GM21737 (cell line): Measurements from ENCODE around the gene ANO7.
A peak's percentile ranks its signal among the peaks of the same experiment; 100 is the strongest.

ENCODE experiments used
- ATAC-seq: cut with Tn5 transposase; IDR thresholded peaks from one replicate; pipeline ENCODE4 v1.9.1; 2021; ENCODE audit warnings: mild to moderate bottlenecking, moderate library complexity; ENCODE audit not compliant: unreplicated experiment

ANO7 gene, protein sequence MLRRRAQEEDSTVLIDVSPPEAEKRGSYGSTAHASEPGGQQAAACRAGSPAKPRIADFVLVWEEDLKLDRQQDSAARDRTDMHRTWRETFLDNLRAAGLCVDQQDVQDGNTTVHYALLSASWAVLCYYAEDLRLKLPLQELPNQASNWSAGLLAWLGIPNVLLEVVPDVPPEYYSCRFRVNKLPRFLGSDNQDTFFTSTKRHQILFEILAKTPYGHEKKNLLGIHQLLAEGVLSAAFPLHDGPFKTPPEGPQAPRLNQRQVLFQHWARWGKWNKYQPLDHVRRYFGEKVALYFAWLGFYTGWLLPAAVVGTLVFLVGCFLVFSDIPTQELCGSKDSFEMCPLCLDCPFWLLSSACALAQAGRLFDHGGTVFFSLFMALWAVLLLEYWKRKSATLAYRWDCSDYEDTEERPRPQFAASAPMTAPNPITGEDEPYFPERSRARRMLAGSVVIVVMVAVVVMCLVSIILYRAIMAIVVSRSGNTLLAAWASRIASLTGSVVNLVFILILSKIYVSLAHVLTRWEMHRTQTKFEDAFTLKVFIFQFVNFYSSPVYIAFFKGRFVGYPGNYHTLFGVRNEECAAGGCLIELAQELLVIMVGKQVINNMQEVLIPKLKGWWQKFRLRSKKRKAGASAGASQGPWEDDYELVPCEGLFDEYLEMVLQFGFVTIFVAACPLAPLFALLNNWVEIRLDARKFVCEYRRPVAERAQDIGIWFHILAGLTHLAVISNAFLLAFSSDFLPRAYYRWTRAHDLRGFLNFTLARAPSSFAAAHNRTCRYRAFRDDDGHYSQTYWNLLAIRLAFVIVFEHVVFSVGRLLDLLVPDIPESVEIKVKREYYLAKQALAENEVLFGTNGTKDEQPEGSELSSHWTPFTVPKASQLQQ

DNA sequence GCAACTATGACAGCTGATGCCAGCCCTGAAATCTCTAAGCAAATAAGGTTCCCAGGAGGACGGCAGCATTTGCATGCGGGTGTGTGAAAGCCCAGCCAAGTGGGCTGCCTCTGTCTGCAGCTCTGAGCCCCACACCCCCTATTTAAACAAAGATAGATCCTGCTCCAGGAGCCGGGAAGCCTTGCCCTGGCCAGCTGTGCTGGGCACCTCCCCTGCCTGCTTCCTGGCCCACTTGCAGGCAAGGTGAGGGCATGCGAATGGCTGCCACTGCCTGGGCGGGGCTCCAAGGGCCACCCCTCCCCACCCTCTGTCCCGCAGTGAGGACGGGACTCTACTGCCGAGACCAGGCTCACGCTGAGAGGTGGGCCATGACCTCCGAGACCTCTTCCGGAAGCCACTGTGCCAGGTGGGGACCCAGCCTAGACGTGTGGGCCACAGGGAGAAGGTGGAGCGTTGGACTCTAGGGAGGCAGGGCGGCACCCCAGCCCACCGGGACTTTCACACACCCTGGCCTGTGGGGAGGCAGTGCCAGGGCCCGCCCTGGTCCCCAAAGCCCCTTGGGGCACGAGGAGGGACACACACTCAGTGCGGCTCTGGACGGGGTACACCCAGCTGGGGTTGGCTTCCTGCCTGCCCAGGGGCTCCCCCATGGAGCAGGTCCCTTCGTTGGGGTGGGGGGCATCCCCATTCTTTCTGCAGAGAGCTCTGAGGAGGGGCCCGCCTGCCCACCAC is at the start of gene ANO7:
Gene ANO7, plus strand, starts transcription at position 317 of the 732 bp plus-strand sequence. CDS start 1,387 bp downstream, outside the sequence.
- no peak for ATAC-seq

DNA sequence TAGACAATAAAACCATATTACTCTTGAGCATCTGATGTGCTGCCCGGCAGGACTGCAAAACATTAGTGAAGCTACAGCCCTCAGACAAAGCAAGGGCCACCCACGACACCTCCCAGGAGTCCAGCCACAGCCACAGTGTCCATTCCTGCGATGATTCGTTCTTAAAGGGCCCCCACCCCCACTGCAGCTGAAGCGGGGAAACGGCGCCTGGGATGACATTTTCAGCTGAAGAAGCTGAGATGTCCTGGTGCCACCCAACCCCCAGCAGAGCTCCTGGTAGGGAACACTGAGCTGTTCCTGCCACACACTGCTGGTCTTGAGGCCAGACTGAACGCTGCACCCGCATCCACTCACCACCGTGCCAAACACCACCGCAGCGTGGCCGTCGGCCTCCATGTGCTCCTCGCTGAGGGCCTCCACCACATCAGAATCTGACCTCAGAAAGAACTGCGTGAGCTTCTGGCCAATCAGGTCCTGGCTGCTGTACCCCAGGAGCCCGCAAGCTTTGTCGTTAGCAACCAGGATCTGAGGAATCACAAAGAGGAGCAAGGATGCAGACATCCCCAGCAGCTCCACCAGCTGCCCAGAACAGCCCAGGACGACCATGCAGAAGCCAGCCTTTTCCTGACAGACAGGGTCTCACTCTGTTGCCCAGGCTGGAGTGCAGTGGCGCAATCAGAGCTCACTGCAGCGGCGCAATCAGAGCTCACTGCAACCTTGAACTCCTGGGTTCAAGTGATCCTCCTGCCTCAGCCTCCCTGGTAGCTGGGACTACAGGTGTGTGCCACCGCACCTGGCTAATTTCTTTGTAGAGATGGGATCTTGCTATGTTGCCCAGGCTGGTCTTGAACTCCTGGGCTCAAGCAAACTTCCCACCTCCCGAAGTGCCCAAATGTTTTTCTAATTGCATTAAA is 48.7 kb upstream of the ANO7 start:
- ATAC-seq = no peak

- ATAC-seq = no peak
Measured at GRCh38 chr2:241140445-241140840, 48.0 kb upstream of the ANO7 start.

DNA sequence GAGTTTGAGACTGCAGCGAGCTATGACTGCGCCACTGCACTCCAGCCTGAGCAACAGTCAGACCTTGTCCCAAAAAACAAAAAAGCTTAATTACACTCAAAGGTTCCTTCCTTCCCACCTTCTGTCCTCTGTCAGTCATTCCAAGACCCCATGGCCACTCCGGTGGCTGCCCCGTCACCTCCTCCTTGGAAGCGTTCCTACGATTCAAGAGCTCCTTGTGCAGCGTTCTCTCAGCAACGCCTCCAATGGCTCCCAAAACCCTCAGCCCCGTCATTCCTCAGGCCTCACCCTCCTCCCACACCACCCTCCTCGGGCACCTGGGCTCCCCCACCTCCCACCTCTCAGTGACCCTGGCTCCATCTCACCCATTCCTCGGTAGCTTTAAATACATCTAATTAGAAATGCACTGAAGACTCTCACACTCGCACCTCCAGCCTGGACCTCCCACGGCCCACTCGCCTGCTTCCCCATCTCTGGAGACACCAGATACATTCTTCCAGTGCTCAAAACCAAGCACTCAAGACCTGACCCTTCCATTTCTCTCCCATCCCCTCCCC is 47.2 kb upstream of the ANO7 start:
- no peak for ATAC-seq

DNA sequence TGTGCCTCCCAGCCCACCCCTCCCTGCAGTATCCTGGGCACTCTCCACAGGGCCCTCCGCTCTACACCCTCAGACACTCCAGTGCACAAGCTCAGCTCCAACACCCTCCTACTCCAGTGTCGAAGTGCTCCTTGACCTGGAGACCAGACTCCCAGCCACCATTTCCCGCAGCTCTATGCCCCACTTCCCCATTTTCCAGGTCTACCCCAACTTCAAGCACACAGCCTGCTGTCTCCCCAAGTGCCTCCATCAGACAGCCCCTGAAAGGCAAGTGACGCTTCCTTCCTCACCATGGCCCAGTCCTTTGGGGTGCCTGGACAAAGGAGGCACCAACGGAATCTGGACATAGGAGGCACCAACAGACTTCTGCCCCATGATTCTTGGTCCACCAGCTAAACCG is 46.4 kb upstream of the ANO7 start:
- ATAC-seq = no peak

DNA sequence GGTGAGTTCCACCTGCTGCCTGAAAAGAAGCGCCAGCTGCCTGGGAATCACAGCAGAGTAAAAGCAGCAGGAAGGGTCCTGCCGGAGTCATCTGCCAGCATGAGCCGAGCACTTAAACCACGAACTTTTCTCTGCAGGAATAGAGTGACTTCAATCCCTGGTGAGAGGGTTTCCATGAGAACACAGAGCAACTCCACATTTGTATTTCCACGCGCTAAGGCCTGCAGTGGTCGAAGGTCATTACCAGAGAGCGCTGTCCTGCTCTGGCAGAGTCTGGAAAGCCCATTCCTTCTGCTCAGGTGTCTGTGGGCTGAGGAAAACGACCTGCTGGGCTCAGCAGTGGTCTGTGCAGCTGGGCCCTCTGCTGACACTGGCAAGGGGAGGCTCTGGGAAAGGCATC is 45.9 kb upstream of the ANO7 start:
- ATAC-seq = no peak

DNA sequence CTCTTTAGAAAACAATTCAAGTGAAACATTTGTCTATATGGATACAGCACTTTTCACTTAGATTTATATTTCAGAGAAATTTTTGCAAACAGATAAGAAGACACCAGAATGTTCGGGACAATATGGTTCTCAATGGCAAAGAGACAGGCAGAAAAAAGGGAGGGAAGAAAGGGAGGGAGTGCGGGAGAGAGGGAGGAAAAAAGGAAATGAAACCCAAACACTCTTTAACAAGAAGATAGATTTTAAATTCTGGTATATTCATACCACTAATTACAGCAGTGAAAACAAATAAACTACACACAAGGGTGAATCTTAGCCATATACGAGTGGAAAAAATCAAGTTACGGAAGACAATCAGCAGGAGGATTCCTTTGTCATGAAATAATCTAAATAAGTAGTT is 42.2 kb upstream of the ANO7 start:
- ATAC-seq = no peak

DNA sequence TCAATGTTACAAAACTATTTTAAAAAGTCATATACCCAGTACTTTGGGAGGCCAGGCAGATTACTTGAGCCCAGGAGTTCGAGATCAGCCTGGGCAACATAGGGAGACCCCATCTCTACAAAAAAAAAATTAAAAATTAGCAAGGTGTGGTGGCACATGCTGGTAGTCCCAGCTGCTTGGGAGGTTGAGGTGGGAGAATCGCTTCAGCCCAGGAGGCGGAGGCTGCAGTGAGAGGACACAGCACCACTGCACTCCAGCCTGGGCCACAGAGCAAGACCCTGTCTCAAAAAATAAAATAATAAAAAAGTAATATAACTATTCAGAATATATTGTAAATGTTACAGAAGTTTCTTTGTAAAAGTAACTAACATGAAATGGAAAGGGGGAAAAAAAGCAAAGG is 41.1 kb upstream of the ANO7 start:
- ATAC-seq = no peak

- no peak for ATAC-seq
Measured at GRCh38 chr2:241148239-241148638, 40.2 kb upstream of the ANO7 start.

DNA sequence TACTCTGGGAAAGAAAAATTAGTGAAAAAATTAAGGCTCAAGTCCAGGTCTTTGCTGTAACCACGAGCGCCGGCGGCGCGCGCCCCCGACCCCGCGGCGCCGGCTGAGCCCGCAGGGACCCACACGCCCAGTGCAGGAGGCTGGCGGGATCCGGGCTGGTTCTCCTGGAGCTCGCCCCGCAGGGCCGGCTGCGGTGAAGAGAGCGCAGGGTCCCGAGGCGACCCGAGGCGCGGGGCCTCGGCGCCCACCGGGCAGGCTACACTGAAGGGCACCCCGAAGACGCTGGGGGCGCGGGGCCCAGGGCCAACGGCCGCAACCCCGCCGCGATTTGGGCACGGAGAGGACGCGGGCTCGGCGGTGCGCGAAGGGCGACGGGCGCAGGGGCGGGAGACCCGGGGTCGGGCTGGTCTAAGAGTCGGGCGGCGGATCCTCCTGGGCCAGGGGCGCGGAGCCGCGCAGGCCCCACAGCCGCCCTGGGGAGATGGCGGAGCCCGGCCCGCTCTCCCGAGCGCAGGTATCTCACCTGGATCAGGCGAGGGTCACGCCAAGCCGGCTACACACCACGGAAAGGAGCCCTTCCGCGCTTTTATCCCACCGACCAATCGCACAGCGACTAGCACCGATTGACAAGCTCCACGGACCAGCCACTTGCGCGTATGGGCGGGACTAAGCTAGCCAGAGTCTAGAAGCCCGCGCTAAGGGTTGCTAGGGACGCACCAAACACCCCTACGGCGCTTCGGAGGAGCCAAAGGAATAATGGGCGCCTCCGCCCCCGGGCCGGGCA is 39.4 kb upstream of the ANO7 start, which contains the start of gene PASK:
Gene PASK, minus strand, starts transcription at position 582 of the 784 bp plus-strand sequence. CDS start 6,440 bp downstream, outside the sequence.
- peak; percentile 65 for ATAC-seq

GRCh38 chr2:241149675-241149924 is 38.9 kb upstream of the ANO7 start:
- peak; percentile 13 for ATAC-seq

DNA sequence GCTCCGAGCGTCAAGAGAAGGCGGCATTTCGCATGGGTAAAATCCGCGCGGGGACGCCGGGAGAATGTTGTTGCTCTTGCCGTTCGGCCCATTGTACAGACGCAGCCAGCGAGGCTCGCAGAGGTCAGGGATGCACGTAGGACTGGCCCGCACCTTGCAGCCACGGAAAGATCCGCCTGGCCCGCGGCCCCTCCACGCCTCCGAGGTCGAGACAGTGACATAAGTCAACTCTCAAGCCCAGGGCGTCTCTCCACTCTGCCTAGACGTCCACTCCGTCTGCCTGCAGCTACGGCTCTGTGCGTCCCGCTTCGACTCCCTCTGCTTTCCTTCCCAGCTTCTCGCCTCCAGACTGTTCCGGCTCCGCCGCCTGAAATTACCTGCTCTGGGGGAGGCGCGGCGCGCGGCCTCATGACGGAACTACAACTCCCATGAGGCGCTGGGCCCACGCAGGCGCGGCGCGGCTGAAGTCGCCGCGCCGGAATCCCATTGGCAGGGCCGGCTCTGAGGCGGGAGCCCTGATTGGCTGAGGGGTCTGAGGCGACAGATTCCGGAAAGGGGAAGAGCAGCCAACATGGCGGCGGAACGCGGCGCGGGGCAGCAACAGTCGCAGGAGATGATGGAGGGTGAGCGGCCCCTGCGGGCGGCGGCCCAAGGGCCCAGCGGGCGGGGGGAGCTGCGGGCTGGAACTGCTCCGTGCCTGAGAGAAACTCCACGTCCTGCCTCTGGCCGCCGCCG is 38.4 kb upstream of the ANO7 start, which contains the start of gene PPP1R7:
Gene PPP1R7, plus strand, starts transcription at position 543 of the 735 bp plus-strand sequence. Its CDS starts 29 bp downstream, at position 572.
- ATAC-seq = peak; percentile 77

DNA sequence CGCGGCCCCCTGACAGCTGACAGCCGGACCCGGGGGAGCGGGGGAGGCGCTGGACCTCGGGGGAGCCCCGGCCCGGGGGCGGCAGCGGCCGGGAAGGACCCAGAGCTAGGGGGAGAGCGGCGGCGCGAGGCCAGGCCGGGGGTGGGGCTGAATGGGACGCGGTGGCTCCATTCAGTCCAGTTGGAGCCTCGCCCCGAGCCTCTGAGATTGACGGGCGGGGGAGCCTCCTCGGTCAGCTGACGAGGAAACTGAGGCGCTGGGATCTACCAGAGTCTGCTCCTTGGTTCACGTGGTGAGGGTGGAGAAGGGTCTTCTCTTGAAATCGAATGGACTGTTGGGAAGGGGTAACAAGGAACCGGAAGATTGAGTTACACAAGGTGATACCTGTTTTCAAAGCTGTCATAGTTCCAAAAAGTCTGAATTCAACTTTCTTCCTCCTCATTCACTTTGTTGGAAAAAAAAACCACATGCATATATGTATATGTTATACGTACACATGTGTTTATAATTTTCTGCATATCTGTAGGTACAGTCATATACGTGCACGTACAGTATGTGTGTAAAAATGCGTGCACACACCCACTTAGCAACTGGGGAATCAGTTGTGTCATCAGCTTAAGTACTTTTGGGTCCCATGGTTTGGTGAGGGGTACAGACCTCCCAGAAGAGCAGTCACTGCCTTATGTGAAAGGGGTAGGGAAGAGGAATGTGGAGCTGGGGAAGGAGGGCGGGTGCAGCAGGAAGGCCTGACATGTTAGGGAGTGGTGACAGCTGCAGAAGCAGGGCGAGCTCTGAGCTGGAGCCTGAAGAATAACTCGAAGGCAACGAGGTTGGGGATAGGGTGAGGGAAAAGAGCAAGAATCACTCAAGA is 37.6 kb upstream of the ANO7 start:
- no peak for ATAC-seq

DNA sequence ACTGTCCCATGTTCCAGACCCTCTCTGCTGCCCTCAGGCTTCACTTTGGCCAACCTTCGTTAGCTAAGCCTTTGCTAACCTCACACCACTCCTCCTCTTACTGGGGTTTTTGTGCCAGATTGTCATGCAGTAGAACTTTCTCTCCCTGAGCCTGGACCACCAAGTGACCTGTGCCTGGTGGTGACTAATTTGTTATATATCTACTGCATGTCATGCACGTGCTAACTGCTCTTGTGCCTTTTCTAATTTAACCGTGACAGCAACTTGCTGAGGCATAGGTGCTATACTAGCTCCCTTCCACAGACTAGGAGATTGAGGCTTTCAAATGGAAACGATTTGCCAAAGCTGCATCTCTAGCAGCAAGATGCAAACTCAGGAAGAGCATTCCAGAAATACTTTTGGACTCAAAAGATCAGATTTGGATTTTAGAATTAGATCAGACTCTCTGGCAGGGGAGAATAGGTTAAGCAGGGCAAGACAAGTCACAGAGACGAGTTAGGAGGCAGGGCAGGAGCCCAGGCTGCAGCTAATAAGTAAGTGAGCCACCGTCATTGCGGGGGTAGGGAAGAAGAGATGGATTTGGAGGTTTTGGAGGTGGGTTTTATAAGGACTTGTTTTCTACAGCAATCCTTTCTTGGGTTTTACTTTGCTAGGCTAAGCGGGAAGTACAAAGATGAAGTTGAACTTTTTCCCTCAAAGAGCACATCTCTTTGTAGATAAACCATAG is 36.4 kb upstream of the ANO7 start:
- no peak for ATAC-seq

DNA sequence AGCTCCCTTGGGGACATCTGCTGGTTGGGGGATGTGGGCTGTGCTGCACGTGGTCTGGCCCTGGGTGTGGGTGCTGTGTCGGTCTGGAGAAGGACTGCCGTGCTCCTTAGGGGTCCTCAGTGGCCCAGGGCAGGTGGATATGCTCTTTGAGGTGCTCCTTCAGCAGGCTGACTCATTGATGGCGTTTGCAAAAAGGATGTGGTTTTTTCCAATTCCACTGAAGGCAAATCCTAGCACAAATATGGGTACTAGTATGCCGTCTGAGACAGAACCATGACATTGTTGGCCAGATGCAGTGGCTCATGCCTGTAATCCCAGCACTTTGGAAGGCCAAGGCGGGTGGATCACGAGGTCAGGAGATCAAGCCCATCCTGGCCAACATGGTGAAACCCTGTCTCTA is 34.9 kb upstream of the ANO7 start:
- ATAC-seq = no peak

DNA sequence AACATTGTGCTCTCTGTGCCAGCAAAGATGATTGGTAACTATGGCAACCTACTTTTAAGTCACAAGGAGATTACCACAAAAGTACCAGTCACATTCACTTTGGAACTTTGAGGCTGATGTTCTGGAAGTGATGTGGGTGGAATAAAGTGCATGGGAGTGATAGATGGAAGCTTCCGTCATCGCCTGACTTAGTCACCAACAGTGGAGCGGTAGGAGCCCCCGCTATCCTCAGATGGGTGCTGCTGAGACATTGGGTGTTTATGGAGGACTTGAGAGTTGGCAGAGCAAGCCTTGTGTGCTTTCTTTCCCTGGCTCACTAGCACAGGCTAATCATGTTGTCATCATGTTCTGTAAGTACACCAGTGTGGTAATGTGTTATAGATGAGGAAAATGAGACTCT is 33.6 kb upstream of the ANO7 start:
- ATAC-seq = no peak

GRCh38 chr2:241155936-241156335 is 32.5 kb upstream of the ANO7 start:
- ATAC-seq = no peak
